ENCODE data around the gene ARL4A. TPM values are rescaled to one million over a fixed set of nuclear protein-coding genes. Genes with fewer than 3 reads are reported as not detected.
"Not testable (repeated sequence)": the region's sequence is repeated elsewhere in the genome, so short reads cannot be mapped to it uniquely, and the experiment has no call there.

Gene ARL4A
- 100 to 1,000 TPM in 1 of 2 donors, 10 to 100 TPM in 1; 77.3 to 101 TPM for total RNA-seq
- long read RNA-seq, transcript ARL4A-201 (2 exons, 1,147 nt): minor isoform, 13 of 46 reads
- long read RNA-seq, transcript ARL4A-206 (2 exons, 845 nt): major isoform, 20 of 46 reads
- long read RNA-seq, partial matches to known transcripts: 0 of 46 reads
- long read RNA-seq, other reads (novel, unspliced or antisense): 5 of 46 reads

- DNase-seq (peak; percentile 99), ATAC-seq (peak; percentile 84)
- intact Hi-C loops (cut with DNase I, micrococcal nuclease): no loop called here
Observed at GRCh38 chr7:12686891-12687717, at the start of gene ARL4A. ARL4A (plus strand) TSS chr7:12687633; CDS start chr7:12688255, 622 bp downstream.

GRCh38 chr7:12637819-12638592 is 49.4 kb upstream of the ARL4A start:
- DNase-seq (no peak), ATAC-seq (peak; percentile 73)
- intact Hi-C loops (cut with DNase I, micrococcal nuclease): loop anchor here in 1 of 2 donors (10.0 kb wide), 1 partner anchor 627 kb away; no protein-coding TSS in a partner anchor

- intact Hi-C loops (cut with DNase I, micrococcal nuclease): loop anchor here in 1 of 2 donors (10.0 kb wide), 1 partner anchor 626 kb away; no protein-coding TSS in a partner anchor
- DNase-seq (no peak), ATAC-seq (peak; percentile 52)
Observed at GRCh38 chr7:12638851-12639456, 48.5 kb upstream of the ARL4A start.

GRCh38 chr7:12640299-12641096 is 46.9 kb upstream of the ARL4A start:
- intact Hi-C loops (cut with DNase I, micrococcal nuclease): no loop called here
- DNase-seq: no peak
- no peak for ATAC-seq

DNA sequence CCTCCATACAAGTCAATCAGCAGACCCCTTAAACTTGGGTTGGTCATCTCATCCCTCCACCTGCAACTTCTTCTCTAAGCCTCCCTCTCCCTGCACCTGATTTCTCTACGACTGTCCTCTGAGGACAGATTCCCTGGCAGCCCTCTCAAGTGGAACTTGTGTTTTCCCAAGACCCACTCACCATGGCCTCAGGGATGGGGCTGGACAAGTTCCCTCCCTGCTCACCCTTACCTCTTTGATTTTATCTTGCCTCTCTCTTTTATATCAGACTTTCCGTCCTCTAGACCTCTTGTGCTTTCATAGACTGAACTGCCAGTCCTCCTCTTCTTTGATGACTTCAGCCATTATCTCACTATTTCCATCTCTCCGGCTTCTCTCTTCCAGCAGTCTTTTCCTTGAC is 46.2 kb upstream of the ARL4A start:
- ATAC-seq: no peak
- intact Hi-C loops (cut with DNase I, micrococcal nuclease): no loop called here
- no peak for DNase-seq

DNA sequence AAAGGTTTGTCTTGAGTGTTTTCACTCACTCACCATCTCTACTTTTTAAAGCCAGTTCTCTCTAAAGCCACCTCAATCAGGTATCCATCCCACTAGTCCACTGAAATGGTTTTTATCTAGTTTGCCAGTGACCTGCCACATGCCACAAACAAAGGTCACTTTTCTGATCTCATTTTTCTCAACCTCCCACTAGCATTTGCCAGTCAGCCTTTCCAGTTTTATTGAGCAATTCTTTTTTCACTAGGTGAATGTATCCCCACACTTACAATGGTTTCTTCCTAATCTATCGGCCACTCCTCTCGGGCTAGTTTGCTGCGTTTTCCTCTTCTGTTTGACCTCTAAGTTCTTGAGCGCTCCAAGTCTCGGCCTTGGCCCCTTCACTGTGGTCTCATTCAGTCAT is 44.9 kb upstream of the ARL4A start:
- ATAC-seq (no peak), DNase-seq (no peak)
- intact Hi-C loops (cut with DNase I, micrococcal nuclease): no loop called here

DNA sequence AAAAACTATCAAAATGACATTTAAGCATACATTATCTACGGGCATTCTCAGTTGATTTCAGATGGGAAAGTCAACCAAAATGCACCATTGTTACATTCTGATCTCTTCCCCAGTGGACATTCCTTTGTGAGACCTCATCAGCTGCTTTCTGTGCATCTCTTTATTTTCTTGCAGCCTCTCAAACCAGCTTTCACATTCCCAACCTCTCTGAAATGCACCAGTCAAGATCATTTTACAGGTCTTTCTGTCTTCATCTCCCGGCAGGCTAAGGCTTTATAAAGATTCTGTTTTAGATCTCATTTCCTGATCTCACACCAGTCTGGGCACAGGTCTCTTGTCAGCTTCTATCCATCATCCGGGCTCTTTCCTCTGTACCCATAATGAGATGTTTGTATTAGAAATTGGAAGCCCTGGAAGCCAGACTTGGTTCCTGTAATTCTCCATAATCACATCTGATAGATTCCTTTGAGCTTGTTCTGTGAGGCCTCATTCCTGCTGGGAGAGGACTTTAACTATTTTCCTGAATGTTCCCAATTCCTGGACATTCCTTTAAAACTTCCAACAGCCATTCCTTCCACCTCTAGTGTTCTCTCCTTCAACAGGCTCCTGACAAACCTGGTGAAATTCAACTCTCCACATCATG is 44.3 kb upstream of the ARL4A start:
- intact Hi-C loops (cut with DNase I, micrococcal nuclease): no loop called here
- no peak for DNase-seq
- ATAC-seq: no peak

GRCh38 chr7:12643644-12644043 is 43.8 kb upstream of the ARL4A start:
- intact Hi-C loops (cut with DNase I, micrococcal nuclease): no loop called here
- DNase-seq (no peak), ATAC-seq (no peak)

DNA sequence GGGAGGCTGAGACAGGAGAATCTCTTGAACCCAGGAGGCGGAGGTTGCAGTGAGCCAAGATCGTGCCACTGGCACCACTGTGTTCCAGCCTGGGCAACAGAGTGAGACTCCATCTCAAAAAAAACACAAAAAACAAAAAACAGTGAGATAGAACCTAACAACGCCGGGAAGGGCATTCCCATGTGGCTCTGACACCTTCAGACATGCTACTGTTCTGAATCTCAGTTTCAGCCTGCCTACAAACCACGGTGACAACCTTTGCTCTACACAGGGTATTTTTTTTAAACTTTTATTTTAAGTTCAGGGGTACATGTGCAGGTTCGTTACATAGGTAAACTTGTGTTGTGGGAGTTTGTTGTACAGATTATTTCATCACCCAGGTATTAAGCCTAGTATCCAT is 42.2 kb upstream of the ARL4A start:
- ATAC-seq; DNase-seq; intact Hi-C loops (cut with DNase I, micrococcal nuclease): not testable (repeated sequence)

DNA sequence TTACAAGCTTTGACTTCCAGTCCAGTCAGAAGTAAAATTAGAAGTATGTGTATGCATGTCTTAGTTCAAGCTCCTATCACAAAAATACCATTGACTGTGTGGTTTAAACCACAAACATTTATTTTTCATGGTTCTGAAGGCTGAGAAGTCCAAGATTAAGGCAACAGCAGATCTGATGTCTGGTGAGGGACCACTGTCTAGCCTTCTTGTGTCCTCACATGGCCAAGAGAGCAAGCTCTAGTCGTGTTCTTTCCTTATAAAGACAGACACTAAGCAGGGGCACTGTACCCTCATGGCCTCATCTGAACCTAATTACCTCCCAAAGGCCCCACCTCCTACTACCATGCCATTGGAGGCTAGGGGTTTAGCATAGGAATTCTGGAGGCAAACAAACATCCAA is 41.3 kb upstream of the ARL4A start:
- DNase-seq (no peak), ATAC-seq (no peak)
- intact Hi-C loops (cut with DNase I, micrococcal nuclease): no loop called here

GRCh38 chr7:12647364-12648219 is 39.8 kb upstream of the ARL4A start:
- DNase-seq (no peak), ATAC-seq (peak; percentile 59)
- intact Hi-C loops (cut with DNase I, micrococcal nuclease): no loop called here

DNA sequence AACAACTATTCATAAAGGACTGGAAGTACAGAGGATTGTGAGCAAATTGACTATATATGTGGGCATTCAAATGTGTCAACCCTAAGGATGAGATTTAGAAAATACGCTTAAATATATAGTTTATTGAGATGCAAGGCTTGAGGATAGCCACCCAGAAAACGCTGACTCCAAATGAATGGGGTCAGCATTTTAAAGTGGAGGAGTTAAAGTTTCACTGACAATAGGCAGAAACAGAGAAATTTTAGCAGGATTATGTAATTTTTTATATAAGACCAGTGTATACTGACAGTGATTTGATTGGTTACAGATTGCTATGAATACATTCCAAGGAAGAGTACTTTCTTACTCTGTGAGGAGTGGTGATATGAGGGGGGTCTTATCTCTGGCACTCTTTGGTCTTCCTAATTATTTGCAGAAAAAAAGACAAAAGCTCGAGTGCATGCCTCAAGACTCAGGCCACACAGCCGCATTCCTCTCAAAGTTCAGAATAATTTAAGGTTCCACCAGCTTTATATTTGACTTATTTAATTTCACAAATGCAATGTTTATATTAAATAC is 38.6 kb upstream of the ARL4A start:
- no peak for ATAC-seq
- DNase-seq: no peak

DNA sequence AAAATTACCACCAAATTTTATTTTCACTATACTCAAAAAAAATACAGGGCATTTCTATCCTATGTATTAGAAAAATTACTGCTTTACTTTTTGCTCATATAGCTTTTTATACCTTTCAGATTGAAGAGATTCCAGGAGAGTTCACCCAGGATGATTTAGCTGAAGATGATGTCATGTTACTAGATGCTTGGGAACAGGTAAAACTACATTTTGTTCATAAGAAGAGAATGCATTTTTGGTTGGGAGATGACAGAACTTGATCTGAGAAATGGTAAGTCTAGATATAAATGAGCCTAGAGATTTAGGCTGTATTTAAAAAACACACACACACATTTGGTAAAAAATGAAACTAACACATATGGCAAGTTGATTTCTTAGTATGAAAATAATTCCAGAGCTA is 38.1 kb upstream of the ARL4A start:
- intact Hi-C loops (cut with DNase I, micrococcal nuclease): no loop called here

More for the DNA sequence above, 38.6 kb upstream of the ARL4A start:
- intact Hi-C loops (cut with DNase I, micrococcal nuclease): no loop called here

GRCh38 chr7:12650080-12650479 is 37.4 kb upstream of the ARL4A start:
- ATAC-seq (peak; percentile 85), DNase-seq (no peak)
- intact Hi-C loops (cut with DNase I, micrococcal nuclease): no loop called here

More for the DNA sequence above, 38.1 kb upstream of the ARL4A start:
- ATAC-seq (no peak), DNase-seq (no peak)

DNA sequence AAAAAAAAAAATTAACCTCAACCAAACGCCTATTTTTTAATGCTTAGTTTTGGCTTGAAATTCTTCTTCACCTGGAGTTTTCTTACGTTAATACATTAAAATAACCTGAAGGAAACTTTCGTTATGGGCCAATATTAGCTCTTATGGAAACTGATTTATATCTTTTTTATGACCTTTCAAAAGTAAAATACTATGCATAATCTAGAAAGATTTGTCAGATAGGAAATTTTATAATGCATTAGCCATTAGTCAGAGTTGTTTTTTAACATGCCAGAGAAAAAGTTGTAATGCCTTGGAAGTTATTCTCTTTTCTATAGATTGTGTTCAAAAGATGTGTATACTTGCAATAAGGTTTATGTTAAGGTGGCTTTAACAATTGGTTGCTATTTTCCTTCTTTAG is 34.3 kb upstream of the ARL4A start:
- no peak for ATAC-seq
- no peak for DNase-seq

DNA sequence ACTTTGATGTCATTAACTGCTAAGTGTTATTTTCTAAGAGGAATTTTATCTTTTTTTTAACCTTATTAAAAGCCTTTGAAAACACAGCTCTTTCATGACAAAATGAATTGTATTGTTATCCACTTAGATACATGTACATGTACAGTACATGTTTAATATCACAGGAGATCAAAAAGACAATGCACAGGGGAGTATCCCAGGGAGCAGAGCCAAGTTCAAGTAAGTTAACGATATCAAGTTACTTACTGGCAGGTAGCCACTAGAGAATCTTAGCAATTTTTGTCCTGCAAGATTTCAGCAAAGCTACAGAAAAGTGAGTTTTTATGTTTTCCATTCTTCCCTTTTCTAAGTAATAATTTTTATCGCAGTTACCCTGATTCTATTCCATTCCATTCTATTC is 33.9 kb upstream of the ARL4A start:
- peak; percentile 36 for ATAC-seq
- DNase-seq: no peak
- intact Hi-C loops (cut with DNase I, micrococcal nuclease): no loop called here

More for the DNA sequence above, 34.3 kb upstream of the ARL4A start:
- intact Hi-C loops (cut with DNase I, micrococcal nuclease): no loop called here

DNA sequence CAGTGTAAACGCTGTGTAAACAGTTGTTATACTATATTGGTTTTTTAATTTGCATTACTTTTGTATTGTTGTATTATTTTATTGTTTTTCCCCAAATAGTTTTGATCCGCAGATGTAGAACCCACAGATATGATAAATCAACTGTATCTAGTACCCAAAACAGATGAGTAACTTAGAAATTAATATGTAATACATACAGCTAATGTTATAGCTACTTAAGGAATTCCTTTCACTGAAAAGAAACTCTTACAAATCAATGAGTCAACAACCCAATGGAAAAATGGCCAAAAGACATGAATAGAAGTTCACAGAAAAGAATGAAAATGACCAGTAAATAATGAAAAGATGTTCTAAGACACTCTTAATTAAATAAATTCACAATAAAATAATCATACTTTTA is 32.3 kb upstream of the ARL4A start:
- intact Hi-C loops (cut with DNase I, micrococcal nuclease): no loop called here
- ATAC-seq: no peak
- DNase-seq: no peak
